Brain microvascular endothelial cell (primary cell): ENCODE results near the gene EPHA6.

Source experiments
- DNase-seq: peaks from one replicate; pipeline ENCODE4 v3.0.0-alpha.2; 2020
- H3K27ac ChIP-seq: fragments of 250-450 bp; sonication (Bioruptor Pico); 2 replicates; pipeline ENCODE4 v1.5.1; 2020; ENCODE audit warnings: mild to moderate bottlenecking, moderate library complexity
- H3K27me3 ChIP-seq: fragments of 250-450 bp; sonication (Bioruptor Pico); replicated peaks from 2 replicates; pipeline ENCODE4 v1.5.1; 2020; ENCODE audit warnings: mild to moderate bottlenecking
- H3K36me3 ChIP-seq: fragments of 250-450 bp; sonication (Bioruptor Pico); replicated peaks from 2 replicates; pipeline ENCODE4 v1.5.1; 2020; ENCODE audit warnings: mild to moderate bottlenecking
- H3K4me3 ChIP-seq: 2 replicates; pipeline ENCODE4 v1.5.1; 2011; ENCODE audit warnings: low read depth, mild to moderate bottlenecking, control low read depth, low read length, moderate library complexity
- in situ Hi-C: cut with HindIII; loops from 2 replicates; pipeline ENCODE4 v1.10.0; 2017; ENCODE audit warnings: low sequenced_read_pairs, low pct_ligation_motif_present
- TF ChIP-seq, protein P1 (sequence below): IDR thresholded peaks from 2 replicates; pipeline ENCODE4 v1.5.1; 2011; ENCODE audit warnings: low read depth, mild to moderate bottlenecking, moderate library complexity, low read length, control low read depth, inconsistent platforms; ENCODE audit errors: missing control alignments

The EPHA6 gene

GRCh38 chr3:97043411-97043810 lies 229.0 kb downstream of the EPHA6 start:
- Histone ChIP-seq H3K27ac (no peak overlapping the region), H3K27me3 (no peaks in the 10 kb centered on the region), H3K4me3 (no peak overlapping the region), H3K36me3 (no peaks in the 10 kb centered on the region)
- in situ Hi-C loops = no loop called here
- DNase-seq = no peak
- TF ChIP-seq, protein P1, sequence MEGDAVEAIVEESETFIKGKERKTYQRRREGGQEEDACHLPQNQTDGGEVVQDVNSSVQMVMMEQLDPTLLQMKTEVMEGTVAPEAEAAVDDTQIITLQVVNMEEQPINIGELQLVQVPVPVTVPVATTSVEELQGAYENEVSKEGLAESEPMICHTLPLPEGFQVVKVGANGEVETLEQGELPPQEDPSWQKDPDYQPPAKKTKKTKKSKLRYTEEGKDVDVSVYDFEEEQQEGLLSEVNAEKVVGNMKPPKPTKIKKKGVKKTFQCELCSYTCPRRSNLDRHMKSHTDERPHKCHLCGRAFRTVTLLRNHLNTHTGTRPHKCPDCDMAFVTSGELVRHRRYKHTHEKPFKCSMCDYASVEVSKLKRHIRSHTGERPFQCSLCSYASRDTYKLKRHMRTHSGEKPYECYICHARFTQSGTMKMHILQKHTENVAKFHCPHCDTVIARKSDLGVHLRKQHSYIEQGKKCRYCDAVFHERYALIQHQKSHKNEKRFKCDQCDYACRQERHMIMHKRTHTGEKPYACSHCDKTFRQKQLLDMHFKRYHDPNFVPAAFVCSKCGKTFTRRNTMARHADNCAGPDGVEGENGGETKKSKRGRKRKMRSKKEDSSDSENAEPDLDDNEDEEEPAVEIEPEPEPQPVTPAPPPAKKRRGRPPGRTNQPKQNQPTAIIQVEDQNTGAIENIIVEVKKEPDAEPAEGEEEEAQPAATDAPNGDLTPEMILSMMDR = no peak

- Histone ChIP-seq H3K27ac (no peak overlapping the region), H3K27me3 (no peaks in the 10 kb centered on the region), H3K4me3 (no peak overlapping the region), H3K36me3 (no peaks in the 10 kb centered on the region)
- no peak for DNase-seq
- in situ Hi-C loops = no loop called here
- TF ChIP-seq, protein P1 = no peak
Measured at GRCh38 chr3:97057365-97057764, 243.0 kb downstream of the EPHA6 start.

GRCh38 chr3:97059168-97059567 lies 244.8 kb downstream of the EPHA6 start:
- Histone ChIP-seq H3K27ac (no peak overlapping the region), H3K4me3 (no peak overlapping the region), H3K36me3 (no peaks in the 10 kb centered on the region), H3K27me3 (no peaks in the 10 kb centered on the region)
- DNase-seq = no peak
- in situ Hi-C loops = no loop called here
- TF ChIP-seq, protein P1 = no peak

DNA sequence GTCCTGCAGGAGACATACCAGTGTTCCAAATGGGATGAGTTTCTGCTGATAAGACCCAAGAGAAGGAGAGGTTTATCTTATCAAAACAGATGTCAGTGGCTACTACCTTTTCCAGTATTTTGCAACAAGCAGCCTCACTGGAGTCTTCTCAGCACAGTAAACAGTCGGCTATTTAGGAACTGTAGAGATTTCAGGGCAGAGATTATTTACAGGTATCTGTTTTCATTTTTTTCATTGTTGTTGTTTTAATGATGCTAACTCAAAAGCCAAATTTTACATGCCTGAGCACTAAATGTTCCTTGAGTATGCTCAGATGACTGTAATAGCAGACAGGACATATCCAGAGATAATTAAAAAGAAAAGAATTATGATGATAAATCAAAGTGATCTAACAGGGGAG lies 252.1 kb downstream of the EPHA6 start:
- DNase-seq = no peak
- H3K27me3 ChIP-seq = no peaks in the 10 kb centered on the region
- H3K27ac ChIP-seq = no peak overlapping the region
- in situ Hi-C loops = no loop called here
- H3K4me3 ChIP-seq = no peak overlapping the region
- TF ChIP-seq, protein P1 = no peak
- no peaks in the 10 kb centered on the region for H3K36me3 ChIP-seq

DNA sequence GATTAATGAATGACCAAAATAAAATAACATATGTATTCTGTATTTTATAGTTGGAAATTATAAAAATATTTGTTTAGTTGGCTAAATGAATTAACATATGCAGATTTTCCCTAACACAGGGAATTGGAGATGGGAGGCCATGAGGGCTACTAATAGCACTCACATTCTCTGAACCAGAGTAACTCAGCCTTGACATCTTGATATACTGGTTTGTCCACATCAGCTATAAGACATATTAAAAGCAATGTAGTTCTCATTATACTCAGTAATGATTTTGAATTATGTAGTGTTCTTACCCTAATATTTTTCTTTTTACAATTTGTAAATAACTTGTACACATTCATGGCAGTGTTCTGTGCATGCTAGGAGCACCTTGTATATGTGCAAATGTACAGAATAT lies 255.9 kb downstream of the EPHA6 start:
- Histone ChIP-seq H3K27ac (no peak overlapping the region), H3K36me3 (no peaks in the 10 kb centered on the region), H3K4me3 (no peak overlapping the region), H3K27me3 (no peaks in the 10 kb centered on the region)
- in situ Hi-C loops = no loop called here
- TF ChIP-seq, protein P1 = no peak
- DNase-seq = no peak

DNA sequence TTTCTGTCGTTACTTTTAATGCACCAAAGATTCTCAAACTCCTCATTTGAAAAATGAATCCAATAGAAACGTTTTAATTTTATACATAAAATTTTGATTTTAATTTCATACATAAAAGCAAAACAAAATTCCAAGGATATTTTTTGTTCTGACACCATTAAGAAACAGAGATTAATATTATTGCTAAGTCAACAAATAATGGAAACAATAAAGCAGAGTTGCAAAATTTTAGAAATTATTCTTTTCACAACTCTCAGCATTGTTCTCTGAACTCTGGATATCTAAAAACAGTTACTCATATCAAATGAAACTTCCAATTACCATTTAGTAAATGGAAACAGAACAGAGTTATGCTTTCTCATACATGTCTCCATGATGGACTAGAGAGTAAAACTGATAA lies 260.2 kb downstream of the EPHA6 start:
- TF ChIP-seq, protein P1 = no peak
- Histone ChIP-seq H3K27me3 (no peaks in the 10 kb centered on the region), H3K36me3 (no peaks in the 10 kb centered on the region), H3K4me3 (no peak overlapping the region), H3K27ac (no peak overlapping the region)
- no peak for DNase-seq
- in situ Hi-C loops = no loop called here
